ENCODE data around the gene FAM131B.
"Not testable (repeated sequence)": the region's sequence is repeated elsewhere in the genome, so short reads cannot be mapped to it uniquely, and the experiment has no call there.

FAM131B gene

GRCh38 chr7:143394777-143395176 is 32.3 kb upstream of the FAM131B start:
- no peak for DNase-seq

GRCh38 chr7:143394068-143394467 is 31.6 kb upstream of the FAM131B start:
- DNase-seq = no peak

GRCh38 chr7:143393267-143394041 is 30.9 kb upstream of the FAM131B start:
- DNase-seq = no peak

- DNase-seq = no peak
These were observed 30.4 kb upstream of the FAM131B start for GRCh38 chr7:143392875-143393266.

GRCh38 chr7:143392427-143392826 is 29.9 kb upstream of the FAM131B start:
- DNase-seq = not testable (repeated sequence)

GRCh38 chr7:143391462-143392404 is 29.2 kb upstream of the FAM131B start:
- DNase-seq = no peak

GRCh38 chr7:143390773-143391317 is 28.3 kb upstream of the FAM131B start:
- no peak for DNase-seq

GRCh38 chr7:143390104-143390772 is 27.7 kb upstream of the FAM131B start:
- DNase-seq = no peak

GRCh38 chr7:143389316-143390103 is 27.0 kb upstream of the FAM131B start:
- no peak for DNase-seq

- DNase-seq = no peak
These were observed 26.1 kb upstream of the FAM131B start for GRCh38 chr7:143388491-143389101.

GRCh38 chr7:143388051-143388450 is 25.5 kb upstream of the FAM131B start:
- DNase-seq = no peak

- no peak for DNase-seq
These were observed 24.9 kb upstream of the FAM131B start for GRCh38 chr7:143387156-143387975.

GRCh38 chr7:143385891-143386781 is 23.6 kb upstream of the FAM131B start:
- peak in 1 of 2 experiments; percentile 28 for DNase-seq

GRCh38 chr7:143384661-143385631 is 22.4 kb upstream of the FAM131B start:
- no peak for DNase-seq

GRCh38 chr7:143384148-143384547 is 21.6 kb upstream of the FAM131B start:
- no peak for DNase-seq

- DNase-seq = no peak
These were observed 21.1 kb upstream of the FAM131B start for GRCh38 chr7:143383642-143383957.

GRCh38 chr7:143382791-143383641 is 20.5 kb upstream of the FAM131B start:
- DNase-seq = no peak

Measured in activated CD4-positive, alpha-beta T cell treated with anti-CD3 and anti-CD28 coated beads, Interleukin-2, amount 50 U/mL, for 48 hours (primary cell).